Measurements from ENCODE around the gene EGR4. TPM values are rescaled to one million over a fixed set of nuclear protein-coding genes. Genes with fewer than 3 reads are reported as not detected.

Gene EGR4
- not detected for total RNA-seq

DNA sequence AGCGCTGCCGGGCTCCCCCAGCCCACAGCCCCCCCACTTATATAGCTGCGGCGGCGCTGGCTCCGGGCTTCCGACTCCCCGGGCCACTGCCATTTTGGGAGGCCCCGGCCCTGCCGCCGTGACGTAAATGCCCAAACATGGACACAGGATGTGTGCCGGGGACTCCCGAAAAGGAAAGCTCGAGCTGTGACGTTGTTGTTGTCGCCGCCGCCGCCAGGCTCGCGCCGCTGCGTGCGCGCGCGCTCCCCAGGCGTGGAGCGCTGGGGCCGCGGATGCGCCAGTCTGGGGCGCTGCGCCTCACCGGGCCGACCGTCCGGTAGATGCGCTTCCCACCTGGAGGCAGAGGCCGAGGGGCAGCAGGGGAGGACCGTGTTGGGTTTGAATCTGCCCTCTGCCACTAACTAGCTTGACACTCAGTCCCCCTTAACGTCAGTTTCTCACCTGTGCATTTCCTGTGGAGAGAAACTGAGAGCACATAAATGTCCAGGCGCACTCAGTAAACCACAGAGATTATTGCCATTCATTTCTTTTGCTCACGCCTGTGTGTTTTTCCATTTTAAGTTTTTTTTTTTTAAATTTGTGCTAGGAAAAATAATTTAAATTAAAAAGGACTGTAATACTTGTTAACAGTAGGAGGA, at the start of gene EGR4:
TSS of gene EGR4 (minus strand) at position 15 of the 638 bp plus-strand sequence. CDS start 231 bp downstream, outside the sequence.
- H3K36me3 ChIP-seq = no peaks in the 10 kb centered on the region
- peaks cover 25% of the 10 kb centered on the region for H3K27me3 ChIP-seq (replicated peaks; ENCODE audit: insufficient read depth)
- no peaks in the 10 kb centered on the region for H3K9me3 ChIP-seq
- ATAC-seq (ENCODE audit: insufficient number of reproducible peaks, low FRiP score, low read depth) (no peak), DNase-seq (ENCODE audit: low spot score) (no peak)
- peaks cover 10 to 22% of the 10 kb centered on the region in 2 donors for H3K4me1 ChIP-seq (ENCODE audit: control insufficient read depth in 1 of 2, low read depth in 2 of 2)
- TF ChIP-seq, protein P1, sequence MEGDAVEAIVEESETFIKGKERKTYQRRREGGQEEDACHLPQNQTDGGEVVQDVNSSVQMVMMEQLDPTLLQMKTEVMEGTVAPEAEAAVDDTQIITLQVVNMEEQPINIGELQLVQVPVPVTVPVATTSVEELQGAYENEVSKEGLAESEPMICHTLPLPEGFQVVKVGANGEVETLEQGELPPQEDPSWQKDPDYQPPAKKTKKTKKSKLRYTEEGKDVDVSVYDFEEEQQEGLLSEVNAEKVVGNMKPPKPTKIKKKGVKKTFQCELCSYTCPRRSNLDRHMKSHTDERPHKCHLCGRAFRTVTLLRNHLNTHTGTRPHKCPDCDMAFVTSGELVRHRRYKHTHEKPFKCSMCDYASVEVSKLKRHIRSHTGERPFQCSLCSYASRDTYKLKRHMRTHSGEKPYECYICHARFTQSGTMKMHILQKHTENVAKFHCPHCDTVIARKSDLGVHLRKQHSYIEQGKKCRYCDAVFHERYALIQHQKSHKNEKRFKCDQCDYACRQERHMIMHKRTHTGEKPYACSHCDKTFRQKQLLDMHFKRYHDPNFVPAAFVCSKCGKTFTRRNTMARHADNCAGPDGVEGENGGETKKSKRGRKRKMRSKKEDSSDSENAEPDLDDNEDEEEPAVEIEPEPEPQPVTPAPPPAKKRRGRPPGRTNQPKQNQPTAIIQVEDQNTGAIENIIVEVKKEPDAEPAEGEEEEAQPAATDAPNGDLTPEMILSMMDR (IDR thresholded peaks at IDR 0.05) = no peak
- H3K4me3 ChIP-seq = peak within 1 kb of the TSS; percentile 69
- H3K27ac ChIP-seq = peak within 1 kb of the TSS in 1 of 2 donors; percentile 34

DNA sequence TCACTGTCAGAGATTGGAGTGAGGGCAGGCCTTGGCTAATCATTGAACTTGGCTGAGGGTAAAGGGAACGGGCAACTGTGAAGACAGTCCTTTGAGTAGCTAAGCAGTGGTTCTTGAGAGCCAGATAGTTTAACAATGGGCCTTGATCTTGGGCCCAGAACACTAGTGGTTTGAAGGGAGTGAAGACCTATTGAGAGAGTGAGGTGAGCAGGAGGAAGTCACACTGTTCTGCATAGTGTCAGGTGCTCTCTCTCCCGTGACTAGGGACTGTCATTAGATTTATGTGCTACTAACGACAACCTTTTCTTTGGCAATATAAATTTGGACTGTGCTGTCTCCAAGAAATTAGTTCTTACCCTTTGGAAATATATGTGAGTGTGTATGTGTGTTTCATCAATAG, 47.7 kb upstream of the EGR4 start:
- no peaks in the 10 kb centered on the region for H3K36me3 ChIP-seq
- TF ChIP-seq, protein P1 (IDR thresholded peaks at IDR 0.05) = no peak
- DNase-seq (ENCODE audit: low spot score) (no peak), ATAC-seq (ENCODE audit: insufficient number of reproducible peaks, low FRiP score, low read depth) (no peak)
- no peak overlapping the region for H3K4me3 ChIP-seq
- no peaks in the 10 kb centered on the region for H3K27me3 ChIP-seq (replicated peaks; ENCODE audit: insufficient read depth)
- no peaks in the 10 kb centered on the region for H3K4me1 ChIP-seq (ENCODE audit: control insufficient read depth in 1 of 2, low read depth in 2 of 2)
- H3K27ac ChIP-seq = no peak overlapping the region
- H3K9me3 ChIP-seq = no peaks in the 10 kb centered on the region

DNA sequence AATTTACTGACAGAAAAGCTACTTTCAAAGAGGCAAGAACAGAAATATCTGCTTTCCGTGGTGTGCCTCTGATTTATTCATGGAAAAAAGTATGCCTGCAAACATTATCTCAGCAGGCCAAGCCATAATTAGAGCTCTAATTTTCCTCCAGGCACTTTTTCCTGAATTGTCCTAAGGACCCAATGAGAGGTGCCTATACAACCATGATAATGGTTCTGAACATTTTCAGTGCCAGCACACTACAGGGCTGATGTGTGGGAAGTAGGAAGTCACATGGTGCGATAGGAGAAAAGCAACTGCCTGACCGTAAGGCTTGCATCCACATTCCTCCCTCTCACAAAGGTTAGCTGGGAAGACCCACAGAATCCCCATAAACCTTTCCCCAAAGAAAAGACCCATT, 45.9 kb upstream of the EGR4 start:
- H3K27ac ChIP-seq = no peak overlapping the region
- TF ChIP-seq, protein P1 (IDR thresholded peaks at IDR 0.05) = no peak
- no peak for ATAC-seq (ENCODE audit: insufficient number of reproducible peaks, low FRiP score, low read depth)

DNA sequence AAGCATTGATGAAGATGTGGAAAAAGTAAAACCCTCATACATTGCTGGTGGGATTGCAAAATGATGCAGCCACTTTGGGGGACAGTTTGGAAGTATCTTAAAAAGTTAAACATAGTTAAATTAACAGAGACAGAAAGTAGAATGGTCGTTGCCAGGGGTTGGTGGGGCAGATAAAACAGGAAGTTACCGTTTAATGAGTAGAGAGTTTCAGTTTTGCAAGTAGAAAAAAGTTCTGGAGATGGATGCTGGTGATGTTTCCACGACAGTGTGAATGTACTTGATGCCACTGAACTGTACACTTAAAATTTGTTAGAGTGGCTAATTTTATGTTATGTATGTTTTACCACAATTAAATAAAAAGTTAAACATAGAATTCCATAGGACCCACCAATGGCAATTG, 44.5 kb upstream of the EGR4 start:
- H3K9me3 ChIP-seq = no peaks in the 10 kb centered on the region
- no peak for DNase-seq (ENCODE audit: low spot score)
- H3K36me3 ChIP-seq = no peaks in the 10 kb centered on the region
- no peaks in the 10 kb centered on the region for H3K4me1 ChIP-seq (ENCODE audit: control insufficient read depth in 1 of 2, low read depth in 2 of 2)
- no peak for ATAC-seq (ENCODE audit: insufficient number of reproducible peaks, low FRiP score, low read depth)
- H3K4me3 ChIP-seq = no peak overlapping the region
- no peak overlapping the region for H3K27ac ChIP-seq
- TF ChIP-seq, protein P1 (IDR thresholded peaks at IDR 0.05) = no peak
- H3K27me3 ChIP-seq (replicated peaks; ENCODE audit: insufficient read depth) = no peaks in the 10 kb centered on the region

More for the DNA sequence above, 45.9 kb upstream of the EGR4 start:
- H3K36me3 ChIP-seq = no peaks in the 10 kb centered on the region
- no peak for DNase-seq (ENCODE audit: low spot score)
- no peak overlapping the region for H3K4me3 ChIP-seq
- H3K4me1 ChIP-seq (ENCODE audit: control insufficient read depth in 1 of 2, low read depth in 2 of 2) = no peaks in the 10 kb centered on the region
- H3K27me3 ChIP-seq (replicated peaks; ENCODE audit: insufficient read depth) = no peaks in the 10 kb centered on the region
- H3K9me3 ChIP-seq = no peaks in the 10 kb centered on the region

DNA sequence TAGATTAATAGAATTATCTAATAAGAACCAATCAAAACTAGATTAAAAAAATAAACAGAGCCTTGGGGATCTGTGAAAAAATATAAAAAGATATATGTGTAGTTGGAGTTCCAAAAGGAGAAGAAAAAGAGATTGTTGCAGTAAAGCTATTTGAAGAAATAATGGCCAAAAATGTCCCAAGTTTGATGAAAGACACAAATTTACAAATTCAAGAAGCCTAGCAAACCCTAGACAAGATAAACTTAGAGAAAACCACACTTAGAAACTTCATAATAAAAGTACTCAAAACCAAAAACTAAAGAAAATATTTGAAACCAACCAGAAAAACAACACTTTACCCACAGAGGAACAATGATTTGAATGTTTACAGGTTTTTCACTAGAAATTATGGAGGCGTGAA, 41.3 kb upstream of the EGR4 start:
- H3K4me1 ChIP-seq (ENCODE audit: control insufficient read depth in 1 of 2, low read depth in 2 of 2) = no peaks in the 10 kb centered on the region

More for the DNA sequence above, 41.3 kb upstream of the EGR4 start:
- no peak for DNase-seq (ENCODE audit: low spot score)
- no peaks in the 10 kb centered on the region for H3K9me3 ChIP-seq
- H3K4me3 ChIP-seq = no peak overlapping the region
- TF ChIP-seq, protein P1 (IDR thresholded peaks at IDR 0.05) = no peak
- ATAC-seq (ENCODE audit: insufficient number of reproducible peaks, low FRiP score, low read depth) = no peak
- H3K36me3 ChIP-seq = no peaks in the 10 kb centered on the region
- H3K27ac ChIP-seq = no peak overlapping the region
- H3K27me3 ChIP-seq (replicated peaks; ENCODE audit: insufficient read depth) = no peaks in the 10 kb centered on the region

Measured in thoracic aorta (tissue), 2 donors.